IPS-20b (cell line): ENCODE measurements around the gene HHATL.
"Not testable (repeated sequence)": the region's sequence is repeated elsewhere in the genome, so short reads cannot be mapped to it uniquely, and the experiment has no call there.

ENCODE experiments used
- H3K27ac ChIP-seq: one replicate; pipeline ENCODE4 v1.5.1; 2013; ENCODE audit warnings: low read length
- H3K27me3 ChIP-seq: 2 replicates; pipeline ENCODE4 v1.6.1; 2013; ENCODE audit warnings: mild to moderate bottlenecking, low read length, inconsistent platforms; ENCODE audit not compliant: insufficient read depth
- H3K36me3 ChIP-seq: 2 replicates; pipeline ENCODE4 v1.6.1; 2013; ENCODE audit warnings: low read depth, mild to moderate bottlenecking, inconsistent platforms, low read length, moderate library complexity; ENCODE audit not compliant: insufficient read depth
- H3K4me1 ChIP-seq: 2 replicates; pipeline ENCODE4 v1.6.1; 2013; ENCODE audit warnings: mild to moderate bottlenecking, control low read depth, inconsistent platforms, low read length, moderate library complexity; ENCODE audit not compliant: insufficient read depth
- H3K4me3 ChIP-seq: 2 replicates; pipeline ENCODE4 v1.5.1; 2013; ENCODE audit warnings: mild to moderate bottlenecking, low read length, inconsistent platforms
- H3K9ac ChIP-seq: 2 replicates; pipeline ENCODE4 v1.6.1; 2013; ENCODE audit warnings: low read depth, mild to moderate bottlenecking, inconsistent platforms, low read length, moderate library complexity
- H3K9me3 ChIP-seq: 2 replicates; pipeline ENCODE4 v1.6.1; 2013; ENCODE audit warnings: mild to moderate bottlenecking, low read depth, low read length, inconsistent platforms; ENCODE audit not compliant: insufficient read depth

HHATL gene

GRCh38 chr3:42722442-42722841 is 19.8 kb upstream of the HHATL start:
- H3K27me3 ChIP-seq, H3K4me3 ChIP-seq, H3K36me3 ChIP-seq, H3K27ac ChIP-seq, H3K4me1 ChIP-seq, H3K9ac ChIP-seq, H3K9me3 ChIP-seq: not testable (repeated sequence)

DNA sequence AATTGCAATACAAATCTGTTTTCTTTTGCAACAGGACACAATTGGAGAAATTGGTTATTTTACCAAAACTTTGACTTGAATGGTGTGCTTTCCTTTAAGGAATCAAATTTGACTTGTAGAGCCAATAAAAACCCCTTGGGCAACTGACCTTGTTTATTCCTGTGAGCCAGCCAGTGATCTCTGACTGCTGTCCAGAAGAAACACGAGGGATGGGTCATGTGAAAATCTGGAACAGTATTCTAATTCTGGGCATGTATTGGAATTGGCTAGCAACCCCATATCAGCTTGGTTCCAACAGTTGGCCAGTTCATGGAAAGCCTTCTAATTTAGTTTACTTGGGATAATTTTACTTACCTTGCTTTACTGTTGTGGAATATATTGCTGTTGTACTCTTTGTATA is 19.1 kb upstream of the HHATL start:
- H3K27me3 ChIP-seq = no peaks in the 10 kb centered on the region
- no peaks in the 10 kb centered on the region for H3K36me3 ChIP-seq
- no peak overlapping the region for H3K9ac ChIP-seq
- no peaks in the 10 kb centered on the region for H3K9me3 ChIP-seq
- no peaks in the 10 kb centered on the region for H3K4me1 ChIP-seq
- no peak overlapping the region for H3K4me3 ChIP-seq
- H3K27ac ChIP-seq = no peak overlapping the region

DNA sequence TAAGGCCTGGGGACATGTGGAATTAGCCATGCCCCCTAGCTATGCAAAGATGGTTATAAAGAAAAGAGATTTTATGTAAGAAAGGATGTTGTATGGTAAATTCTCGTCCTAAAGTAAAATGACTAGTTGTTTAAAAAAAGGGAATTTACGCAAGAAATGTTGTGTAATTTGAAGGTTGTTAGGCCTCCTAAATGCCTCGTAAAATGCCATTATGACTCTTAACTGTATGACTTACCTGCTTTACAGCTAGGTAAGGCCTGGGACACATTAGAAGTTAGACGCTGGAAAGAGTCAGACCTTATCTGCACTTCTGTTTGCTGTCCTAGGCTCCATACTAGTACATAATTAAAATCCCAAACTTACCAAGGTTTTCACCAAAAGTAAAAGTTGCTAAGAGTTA is 17.5 kb upstream of the HHATL start:
- no peaks in the 10 kb centered on the region for H3K4me1 ChIP-seq
- H3K9me3 ChIP-seq = no peaks in the 10 kb centered on the region
- no peak overlapping the region for H3K27ac ChIP-seq
- no peaks in the 10 kb centered on the region for H3K27me3 ChIP-seq
- H3K36me3 ChIP-seq = no peaks in the 10 kb centered on the region
- no peak overlapping the region for H3K4me3 ChIP-seq
- no peak overlapping the region for H3K9ac ChIP-seq

- H3K9ac ChIP-seq = no peak overlapping the region
- no peaks in the 10 kb centered on the region for H3K27me3 ChIP-seq
- no peak overlapping the region for H3K27ac ChIP-seq
- no peaks in the 10 kb centered on the region for H3K4me1 ChIP-seq
- H3K4me3 ChIP-seq = no peak overlapping the region
- H3K9me3 ChIP-seq = no peaks in the 10 kb centered on the region
- H3K36me3 ChIP-seq = no peaks in the 10 kb centered on the region
Measured at GRCh38 chr3:42719002-42719401, 16.4 kb upstream of the HHATL start.

- no peak overlapping the region for H3K4me3 ChIP-seq
- H3K27ac ChIP-seq = no peak overlapping the region
- no peaks in the 10 kb centered on the region for H3K27me3 ChIP-seq
- no peaks in the 10 kb centered on the region for H3K36me3 ChIP-seq
- H3K4me1 ChIP-seq = no peaks in the 10 kb centered on the region
- H3K9me3 ChIP-seq = no peaks in the 10 kb centered on the region
- H3K9ac ChIP-seq = no peak overlapping the region
Measured at GRCh38 chr3:42718338-42718737, 15.7 kb upstream of the HHATL start.

DNA sequence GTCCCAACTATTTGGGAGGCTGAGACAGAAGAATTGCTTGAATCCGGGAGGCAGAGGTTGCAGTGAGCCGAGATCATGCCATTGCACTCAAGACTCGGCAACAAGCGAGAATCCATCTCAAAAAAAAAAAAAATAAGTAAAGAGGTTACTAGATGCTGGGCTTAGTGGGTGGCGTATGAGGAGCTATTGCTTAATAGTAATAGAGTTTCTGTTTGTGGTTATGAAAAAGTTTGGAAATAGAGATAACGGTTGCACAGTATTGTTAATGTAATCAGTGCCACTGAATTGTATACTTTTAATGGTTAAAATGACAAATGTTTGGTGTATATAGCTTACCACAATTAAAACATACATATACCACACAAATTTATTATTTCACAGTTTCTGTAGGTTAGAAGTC is 14.7 kb upstream of the HHATL start:
- no peak overlapping the region for H3K9ac ChIP-seq
- no peaks in the 10 kb centered on the region for H3K27me3 ChIP-seq
- no peaks in the 10 kb centered on the region for H3K4me1 ChIP-seq
- no peak overlapping the region for H3K27ac ChIP-seq
- no peak overlapping the region for H3K4me3 ChIP-seq
- no peaks in the 10 kb centered on the region for H3K9me3 ChIP-seq
- no peaks in the 10 kb centered on the region for H3K36me3 ChIP-seq

DNA sequence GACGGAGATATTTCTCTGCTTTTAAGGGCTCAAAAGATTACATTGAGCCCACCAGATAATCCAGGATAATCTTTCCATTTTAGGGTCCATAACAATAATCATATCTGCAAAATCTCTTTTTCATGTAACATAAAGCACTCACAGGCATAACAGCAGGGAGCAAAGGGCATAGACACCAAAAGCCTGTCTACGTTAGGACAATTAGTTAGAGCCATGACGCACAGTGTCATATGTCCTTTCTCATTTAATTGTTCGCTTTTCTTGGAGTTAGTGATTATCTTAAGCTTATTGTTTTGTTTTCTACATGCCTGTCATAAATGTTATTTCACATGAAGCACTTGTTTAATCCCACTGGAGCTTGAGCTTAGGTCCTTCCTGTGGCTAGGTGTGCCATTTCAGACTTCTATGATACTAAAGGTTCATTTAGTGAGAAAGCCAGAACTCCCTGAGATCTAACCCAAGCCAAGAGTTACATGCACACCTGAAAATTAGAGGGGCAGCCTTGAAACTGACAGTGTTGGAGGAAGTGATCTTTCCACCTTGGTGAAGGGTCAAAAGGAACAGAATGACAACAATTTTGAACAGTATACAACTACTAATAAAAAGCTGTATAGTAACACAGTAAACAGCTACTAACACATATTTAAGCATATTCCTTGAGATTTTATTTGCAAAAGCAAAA is 11.7 kb upstream of the HHATL start:
- no peaks in the 10 kb centered on the region for H3K27me3 ChIP-seq
- H3K36me3 ChIP-seq = no peaks in the 10 kb centered on the region
- no peaks in the 10 kb centered on the region for H3K4me1 ChIP-seq
- no peaks in the 10 kb centered on the region for H3K9me3 ChIP-seq
- no peak overlapping the region for H3K9ac ChIP-seq
- H3K4me3 ChIP-seq = no peak overlapping the region
- no peak overlapping the region for H3K27ac ChIP-seq

DNA sequence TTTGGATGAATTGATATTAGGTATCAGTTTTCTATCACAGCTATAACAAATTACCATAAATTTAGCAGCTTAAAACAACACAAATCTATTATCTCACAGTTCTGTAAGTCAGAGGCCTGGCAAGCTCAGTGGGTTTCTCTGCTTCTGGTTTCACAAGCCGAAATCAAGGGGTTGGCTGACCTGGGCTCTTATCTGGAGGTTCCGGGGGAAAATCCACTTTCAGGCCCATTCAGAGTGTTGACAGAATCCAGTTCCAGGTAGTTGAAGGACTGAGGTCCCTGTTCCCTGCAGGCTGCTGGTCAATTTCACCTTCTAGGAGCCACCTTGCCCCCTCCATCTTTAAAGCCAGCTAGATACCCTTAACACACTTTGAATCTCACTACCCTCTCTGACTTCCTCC is 11.1 kb upstream of the HHATL start:
- no peaks in the 10 kb centered on the region for H3K9me3 ChIP-seq
- no peak overlapping the region for H3K4me3 ChIP-seq
- no peak overlapping the region for H3K27ac ChIP-seq
- no peaks in the 10 kb centered on the region for H3K27me3 ChIP-seq
- H3K36me3 ChIP-seq = no peaks in the 10 kb centered on the region
- no peaks in the 10 kb centered on the region for H3K4me1 ChIP-seq
- H3K9ac ChIP-seq = no peak overlapping the region

DNA sequence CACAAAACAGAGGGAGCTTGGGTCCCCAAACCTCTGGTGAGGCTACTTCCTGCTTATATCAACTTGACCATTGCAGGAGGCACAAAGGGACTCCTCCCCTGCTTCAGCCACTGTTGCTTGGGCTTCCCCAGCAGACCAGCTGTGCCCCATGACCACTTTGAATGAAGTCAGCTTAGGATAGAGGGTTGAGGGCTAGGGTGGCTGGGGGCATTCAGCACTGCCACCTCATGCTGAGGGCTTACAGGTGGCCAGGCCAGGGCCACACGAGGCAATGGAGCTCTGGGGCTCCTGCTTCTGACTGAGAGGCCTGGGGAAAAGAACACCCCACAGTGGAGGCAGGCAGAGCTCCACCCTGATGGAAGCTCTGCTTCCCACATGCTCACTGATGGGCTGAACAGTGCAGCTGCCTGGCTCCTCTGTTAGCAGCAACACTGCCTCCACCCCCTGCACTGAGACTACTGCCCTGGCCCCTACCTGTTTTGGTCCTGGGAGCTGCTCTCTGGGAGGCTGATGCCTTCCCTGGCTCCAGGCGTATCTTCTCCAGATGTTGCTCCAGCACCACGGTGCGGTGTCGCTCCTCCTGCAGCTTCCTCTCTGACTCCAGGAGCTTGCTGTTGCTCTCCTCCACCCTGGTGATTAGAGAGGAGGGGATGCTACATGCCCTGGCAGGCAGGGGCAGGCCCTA is 10.2 kb upstream of the HHATL start:
- Histone ChIP-seq H3K27me3 (no peaks in the 10 kb centered on the region), H3K9me3 (no peaks in the 10 kb centered on the region), H3K4me1 (no peaks in the 10 kb centered on the region), H3K9ac (no peak overlapping the region), H3K27ac (no peak overlapping the region), H3K4me3 (no peak overlapping the region), H3K36me3 (no peaks in the 10 kb centered on the region)

DNA sequence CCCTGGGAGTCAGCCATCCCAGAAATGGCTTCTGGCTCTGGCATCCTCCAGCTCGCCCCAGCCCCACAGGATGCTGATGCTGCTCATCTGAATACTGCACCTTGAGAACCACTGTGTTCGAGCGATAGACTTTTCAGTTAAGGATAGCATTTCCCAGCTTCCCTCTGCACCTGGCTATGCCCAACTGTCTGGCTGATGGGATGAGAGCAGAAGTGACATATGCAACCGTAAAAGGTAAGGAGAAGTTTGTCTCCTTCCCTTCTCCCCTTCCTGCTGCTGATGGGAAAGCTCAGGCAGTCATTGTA is 9.7 kb upstream of the HHATL start:
- Histone ChIP-seq H3K27me3 (no peaks in the 10 kb centered on the region), H3K4me1 (no peaks in the 10 kb centered on the region), H3K9me3 (no peaks in the 10 kb centered on the region), H3K4me3 (no peak overlapping the region), H3K36me3 (no peaks in the 10 kb centered on the region), H3K9ac (no peak overlapping the region), H3K27ac (no peak overlapping the region)

GRCh38 chr3:42711491-42712343 is 9.1 kb upstream of the HHATL start:
- Histone ChIP-seq H3K9ac (no peak overlapping the region), H3K27me3 (no peaks in the 10 kb centered on the region), H3K4me3 (no peak overlapping the region), H3K36me3 (no peaks in the 10 kb centered on the region), H3K9me3 (no peaks in the 10 kb centered on the region), H3K4me1 (no peaks in the 10 kb centered on the region), H3K27ac (no peak overlapping the region)
